HG03280 (cell line): ENCODE results near the gene MOCS2.
A peak's percentile ranks its signal among the peaks of the same experiment; 100 is the strongest.
"Not testable (repeated sequence)": the region's sequence is repeated elsewhere in the genome, so short reads cannot be mapped to it uniquely, and the experiment has no call there.

Source experiments
- ATAC-seq: cut with Tn5 transposase; IDR thresholded peaks from one replicate; pipeline ENCODE4 v1.9.1; 2021; ENCODE audit warnings: mild to moderate bottlenecking, moderate library complexity; ENCODE audit not compliant: unreplicated experiment

Gene MOCS2, protein sequence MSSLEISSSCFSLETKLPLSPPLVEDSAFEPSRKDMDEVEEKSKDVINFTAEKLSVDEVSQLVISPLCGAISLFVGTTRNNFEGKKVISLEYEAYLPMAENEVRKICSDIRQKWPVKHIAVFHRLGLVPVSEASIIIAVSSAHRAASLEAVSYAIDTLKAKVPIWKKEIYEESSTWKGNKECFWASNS

GRCh38 chr5:53109443-53110127 lies at the start of gene MOCS2:
Gene MOCS2, minus strand, starts transcription at chr5:53109757. Its CDS starts 2,583 bp downstream, at chr5:53107174.
- peak; percentile 98 for ATAC-seq

- no peak for ATAC-seq
Measured at GRCh38 chr5:53151713-53152458, 42.3 kb upstream of the MOCS2 start.

DNA sequence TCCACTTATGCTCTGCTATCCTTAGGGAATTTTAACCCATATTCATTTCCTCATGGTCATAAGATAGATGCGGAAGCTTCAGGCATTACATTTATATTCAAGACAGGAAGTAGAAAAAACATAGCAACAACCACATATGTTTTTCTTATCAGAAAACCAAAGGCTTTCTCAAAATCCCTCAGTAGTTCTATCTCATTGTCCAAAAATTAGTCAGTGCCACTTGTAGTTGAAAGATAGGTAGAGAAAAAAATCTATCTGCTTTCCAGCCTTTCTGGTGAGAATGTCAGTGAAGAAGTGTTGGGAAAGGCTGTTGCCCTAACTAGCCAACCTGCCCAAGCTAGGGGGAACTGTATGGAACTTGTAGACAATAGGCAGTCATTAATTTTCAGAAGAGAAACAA lies 23.5 kb upstream of the MOCS2 start:
- no peak for ATAC-seq

DNA sequence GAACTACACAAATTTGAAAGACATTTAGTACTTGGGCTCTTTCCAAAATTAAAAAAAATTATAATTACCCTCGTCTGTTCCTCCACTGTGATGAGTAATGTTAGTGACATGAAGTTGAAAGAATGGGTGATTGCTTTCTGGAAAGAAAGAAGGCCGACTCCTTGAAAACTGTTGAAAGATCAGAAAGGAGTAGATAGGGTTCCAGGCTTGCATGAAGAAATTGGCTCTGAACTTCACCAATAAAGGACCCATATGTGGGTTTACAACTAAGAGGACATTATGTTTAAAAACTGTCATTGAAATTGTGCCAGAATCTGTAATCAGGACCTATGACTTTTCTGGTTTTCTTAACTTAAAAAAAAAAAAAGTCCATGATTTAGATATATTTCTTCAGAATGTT lies 20.7 kb upstream of the MOCS2 start:
- no peak for ATAC-seq

DNA sequence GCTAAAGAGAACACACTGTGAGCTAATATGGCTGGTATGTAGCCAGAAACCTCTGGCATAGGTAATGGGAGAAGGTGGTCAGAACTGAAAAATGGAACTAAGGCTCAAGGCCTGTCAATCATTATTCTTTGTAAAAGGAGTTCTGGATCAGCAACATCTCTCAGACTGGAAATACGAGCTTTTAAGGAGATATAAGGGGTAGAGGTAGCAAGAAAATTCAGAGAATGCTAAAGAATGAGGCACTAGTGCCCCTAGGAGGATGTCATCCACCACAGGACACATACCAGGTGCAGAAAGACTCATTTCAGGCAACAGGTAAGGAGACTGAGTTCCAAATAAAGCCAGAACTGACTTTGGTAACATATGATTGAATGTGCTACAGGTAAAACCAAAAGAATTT lies 18.9 kb upstream of the MOCS2 start:
- ATAC-seq, result no peak

DNA sequence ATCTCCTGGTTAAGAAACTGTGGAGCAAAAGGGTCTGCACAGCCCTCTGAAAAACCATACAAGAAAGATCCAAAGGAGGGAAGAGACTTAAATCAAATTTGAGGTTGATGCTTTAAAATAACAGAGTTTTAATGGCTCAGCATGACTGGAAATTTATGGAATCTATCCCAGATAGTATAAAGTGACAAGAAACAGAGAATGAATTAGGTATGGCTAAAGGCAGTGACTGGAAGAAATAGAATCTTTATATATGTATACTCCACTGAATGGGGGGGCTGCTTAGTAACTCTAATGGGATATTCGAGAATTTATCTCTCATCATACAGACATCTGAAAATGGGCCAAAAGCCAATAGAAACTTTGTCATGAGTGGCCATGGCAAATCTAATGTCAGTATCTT lies 17.6 kb upstream of the MOCS2 start:
- ATAC-seq, result no peak

GRCh38 chr5:53126521-53126920 lies 17.0 kb upstream of the MOCS2 start:
- no peak for ATAC-seq

GRCh38 chr5:53123702-53124101 lies 14.1 kb upstream of the MOCS2 start:
- no peak for ATAC-seq

- no peak for ATAC-seq
Measured at GRCh38 chr5:53120165-53120564, 10.6 kb upstream of the MOCS2 start.

- no peak for ATAC-seq
Measured at GRCh38 chr5:53118879-53119278, 9.3 kb upstream of the MOCS2 start.

- ATAC-seq, result no peak
Measured at GRCh38 chr5:53116597-53116996, 7.0 kb upstream of the MOCS2 start.

- ATAC-seq, result no peak
Measured at GRCh38 chr5:53114988-53115387, 5.4 kb upstream of the MOCS2 start.

- no peak for ATAC-seq
Measured at GRCh38 chr5:53113947-53114346, 4.4 kb upstream of the MOCS2 start.

DNA sequence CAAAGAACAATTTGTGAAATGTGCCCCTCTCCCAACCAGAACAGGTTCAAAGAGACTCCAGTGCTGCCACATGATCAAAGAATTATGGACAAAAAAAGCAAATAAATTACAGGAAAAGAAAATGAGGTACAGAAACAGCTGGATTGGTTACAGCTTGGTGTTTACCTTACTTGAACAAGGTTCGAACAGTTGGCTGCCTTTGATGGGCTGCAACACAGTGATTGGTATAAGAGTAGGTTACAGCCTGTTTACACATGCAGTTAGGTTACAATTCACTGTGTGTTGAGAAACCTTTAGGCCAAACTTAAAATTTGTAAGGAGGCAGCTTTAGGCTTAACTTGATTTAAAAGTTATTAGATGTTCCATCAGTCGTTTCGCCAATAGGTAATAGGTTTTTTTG lies 3.4 kb upstream of the MOCS2 start:
- no peak for ATAC-seq

- not testable (repeated sequence) for ATAC-seq
Measured at GRCh38 chr5:53112307-53112706, 2.8 kb upstream of the MOCS2 start.

- no peak for ATAC-seq
Measured at GRCh38 chr5:53111139-53111538, 1.6 kb upstream of the MOCS2 start.

DNA sequence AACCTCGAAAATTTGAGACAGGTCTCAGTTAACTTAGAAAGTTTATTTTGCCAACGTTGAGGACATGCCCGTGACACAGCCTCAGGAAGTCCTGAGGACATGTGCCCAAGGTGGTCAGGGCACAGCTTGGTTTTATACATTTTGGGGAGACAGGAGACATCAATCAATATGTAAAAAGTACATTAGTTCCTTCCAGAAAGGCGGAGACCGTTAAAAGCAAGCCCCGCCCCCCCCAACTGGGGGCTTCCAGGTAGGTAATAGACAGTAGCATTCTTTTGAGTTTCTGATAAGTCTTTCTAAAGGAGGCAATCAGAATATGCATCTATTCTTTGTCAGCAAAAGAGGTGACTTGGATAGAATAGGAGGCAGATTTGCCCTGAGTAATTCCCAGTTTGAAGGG lies 599 bp upstream of the MOCS2 start:
- peak; percentile 3 for ATAC-seq

DNA sequence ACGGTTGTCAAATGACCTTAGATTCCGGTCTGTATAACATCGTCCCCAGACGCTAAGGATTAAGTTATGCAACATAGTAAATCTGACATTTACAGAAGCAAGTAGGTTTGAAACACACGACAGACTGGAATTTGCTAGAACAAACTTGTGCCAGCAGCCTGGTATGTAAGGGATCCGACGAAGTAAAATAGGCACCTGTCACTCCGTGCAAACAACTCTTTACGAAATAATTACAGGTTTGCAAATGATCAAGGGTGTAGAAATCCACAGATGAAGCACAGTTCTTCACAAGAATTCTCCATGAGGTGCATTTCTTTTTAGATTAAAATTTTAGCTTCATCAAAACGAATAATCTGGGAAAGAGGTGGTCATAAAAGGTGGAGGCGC lies 508 bp downstream of the MOCS2 start:
- peak; percentile 17 for ATAC-seq

GRCh38 chr5:53105611-53106300 lies 3.8 kb downstream of the MOCS2 start:
- ATAC-seq, result no peak

GRCh38 chr5:53100606-53101005 lies 9.0 kb downstream of the MOCS2 start:
- ATAC-seq, result no peak

- no peak for ATAC-seq
Measured at GRCh38 chr5:53099546-53099945, 10.0 kb downstream of the MOCS2 start.
